Activated CD8-positive, alpha-beta memory T cell treated with anti-CD3 and anti-CD28 coated beads, Interleukin-2, amount 50 U/mL, for 48 hours (primary cell): ENCODE data around the gene HYAL3.
"Not testable (repeated sequence)": the region's sequence is repeated elsewhere in the genome, so short reads cannot be mapped to it uniquely, and the experiment has no call there.

ENCODE experiments used
- DNase-seq: peaks from one replicate; pipeline ENCODE4 v3.0.0-alpha.2; 2020

The HYAL3 gene

DNA sequence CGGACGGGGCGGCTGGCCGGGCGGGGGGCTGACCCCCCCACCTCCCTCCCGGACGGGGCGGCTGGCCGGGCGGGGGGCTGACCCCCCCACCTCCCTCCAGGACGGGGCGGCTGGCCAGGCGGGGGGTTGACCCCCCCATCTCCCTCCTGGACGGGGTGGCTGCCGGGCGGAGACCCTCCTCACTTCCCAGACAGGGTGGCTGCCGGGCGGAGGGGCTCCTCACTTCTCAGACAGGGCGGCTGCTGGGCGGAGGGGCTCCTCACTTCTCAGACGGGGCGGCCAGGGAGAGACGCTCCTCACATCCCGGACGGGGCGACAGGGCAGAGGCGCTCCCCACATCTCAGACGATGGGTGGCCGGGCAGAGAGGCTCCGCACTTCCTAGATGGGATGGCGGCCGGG lies 12.8 kb upstream of the HYAL3 start:
- not testable (repeated sequence) for DNase-seq

DNA sequence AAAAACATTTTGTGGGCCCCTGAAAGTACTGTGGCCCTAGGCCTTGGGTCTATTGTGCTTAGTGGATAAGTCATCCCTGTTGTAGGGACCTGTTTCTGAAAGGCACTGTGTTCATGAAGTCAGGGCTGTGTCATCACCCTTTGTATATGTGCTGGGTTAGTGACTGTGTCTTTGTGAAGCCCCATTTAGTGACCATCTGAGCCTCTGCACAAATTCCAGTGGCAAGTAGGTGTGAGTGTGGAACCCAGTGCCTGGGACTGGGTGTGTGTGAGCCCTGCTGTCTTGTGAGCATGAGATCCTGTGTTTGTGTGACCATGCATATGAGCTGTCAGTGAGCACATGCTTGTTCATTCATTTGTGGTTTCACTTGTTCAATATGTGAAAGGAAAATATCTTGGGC lies 5.4 kb upstream of the HYAL3 start:
- no peak for DNase-seq

GRCh38 chr3:50303013-50303815 lies 4.0 kb upstream of the HYAL3 start, which contains the start of gene HYAL1:
Gene HYAL1 (minus strand): TSS chr3:50303574. CDS start chr3:50302956, 618 bp downstream.
- DNase-seq, result no peak

- no peak for DNase-seq
These were observed 3.1 kb upstream of the HYAL3 start for GRCh38 chr3:50302095-50303012.

DNA sequence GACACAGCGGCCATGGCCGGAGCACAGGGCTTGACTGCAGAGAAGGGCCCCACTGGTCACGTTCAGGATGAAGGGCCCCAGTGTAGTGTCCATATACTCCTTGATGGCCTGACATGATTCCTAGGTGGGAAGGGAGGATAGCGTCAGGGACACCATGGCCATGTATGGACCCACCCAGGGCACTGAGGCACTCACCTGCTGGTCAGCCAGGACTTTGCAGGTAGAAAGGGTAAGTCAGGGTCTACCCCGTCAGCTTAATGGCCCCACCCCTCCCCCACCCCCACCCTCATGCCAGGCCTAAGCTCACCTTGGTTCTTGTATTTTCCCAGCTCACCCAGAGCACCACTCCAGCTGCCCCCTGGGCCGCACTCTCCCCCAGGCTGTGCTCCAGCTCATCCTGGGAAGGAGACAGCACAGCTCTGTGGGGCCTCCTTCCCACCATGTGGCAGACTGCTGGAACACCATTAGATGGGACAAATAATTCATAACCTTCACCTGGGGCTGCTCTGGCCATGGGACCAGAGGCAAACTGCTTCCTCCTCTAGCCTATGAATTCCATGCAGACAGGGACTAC lies 1.6 kb upstream of the HYAL3 start:
- no peak for DNase-seq

GRCh38 chr3:50299929-50300680 lies 900 bp upstream of the HYAL3 start:
- DNase-seq, result no peak

DNA sequence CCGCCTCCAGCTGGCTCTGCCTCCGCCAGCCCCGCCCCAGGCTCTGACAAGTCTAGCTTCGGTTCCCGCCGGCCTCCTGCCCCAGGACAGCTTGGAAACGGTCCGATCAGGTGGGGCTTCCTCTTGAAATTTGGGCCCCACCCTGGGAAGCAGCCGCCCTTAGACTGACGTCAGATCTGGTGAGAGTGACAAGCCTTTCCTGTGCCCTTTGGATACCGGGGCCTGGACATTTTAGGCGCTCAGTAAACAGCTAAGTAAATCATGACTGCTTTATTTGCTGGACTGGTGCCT lies 378 bp upstream of the HYAL3 start:
- no peak for DNase-seq

GRCh38 chr3:50297896-50298725 lies 1.1 kb downstream of the HYAL3 start:
- DNase-seq, result no peak

- DNase-seq, result no peak
These were observed 1.8 kb downstream of the HYAL3 start for GRCh38 chr3:50297384-50297775.

DNA sequence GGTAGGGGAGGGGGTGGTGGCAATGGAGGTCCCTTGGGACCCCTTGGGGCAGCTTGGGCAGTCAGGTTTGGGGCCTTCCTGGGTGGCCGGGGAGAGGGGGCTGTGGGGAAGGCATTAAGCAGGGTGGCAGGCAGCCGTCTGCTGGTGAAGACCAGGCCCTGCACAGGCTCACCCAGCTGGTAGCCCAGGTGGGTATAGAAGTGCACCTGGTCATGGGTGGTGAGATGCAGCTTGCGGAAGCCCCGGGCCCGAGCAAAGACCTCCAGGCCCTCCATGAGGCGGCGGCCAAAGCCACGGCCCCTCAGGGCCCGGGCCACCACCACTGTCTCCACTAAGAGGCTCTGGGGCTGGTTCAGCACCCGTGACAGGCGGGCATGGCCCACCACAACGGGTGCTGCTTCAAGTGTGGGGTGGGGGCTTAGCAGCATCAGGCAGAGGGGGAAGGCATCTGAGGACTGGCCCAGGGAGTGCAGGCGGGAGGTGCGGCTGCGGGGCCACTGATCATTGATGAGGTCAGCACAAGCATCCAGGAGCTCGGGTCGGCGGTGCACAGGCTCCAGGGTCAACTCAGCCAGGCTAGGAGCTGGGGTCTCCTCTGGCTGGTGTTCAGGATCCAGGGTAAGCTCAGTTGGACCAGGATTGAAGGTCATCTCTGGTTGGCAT lies 2.4 kb downstream of the HYAL3 start:
- DNase-seq, result no peak

- DNase-seq, result no peak
These were observed 3.4 kb downstream of the HYAL3 start for GRCh38 chr3:50295553-50296431.

DNA sequence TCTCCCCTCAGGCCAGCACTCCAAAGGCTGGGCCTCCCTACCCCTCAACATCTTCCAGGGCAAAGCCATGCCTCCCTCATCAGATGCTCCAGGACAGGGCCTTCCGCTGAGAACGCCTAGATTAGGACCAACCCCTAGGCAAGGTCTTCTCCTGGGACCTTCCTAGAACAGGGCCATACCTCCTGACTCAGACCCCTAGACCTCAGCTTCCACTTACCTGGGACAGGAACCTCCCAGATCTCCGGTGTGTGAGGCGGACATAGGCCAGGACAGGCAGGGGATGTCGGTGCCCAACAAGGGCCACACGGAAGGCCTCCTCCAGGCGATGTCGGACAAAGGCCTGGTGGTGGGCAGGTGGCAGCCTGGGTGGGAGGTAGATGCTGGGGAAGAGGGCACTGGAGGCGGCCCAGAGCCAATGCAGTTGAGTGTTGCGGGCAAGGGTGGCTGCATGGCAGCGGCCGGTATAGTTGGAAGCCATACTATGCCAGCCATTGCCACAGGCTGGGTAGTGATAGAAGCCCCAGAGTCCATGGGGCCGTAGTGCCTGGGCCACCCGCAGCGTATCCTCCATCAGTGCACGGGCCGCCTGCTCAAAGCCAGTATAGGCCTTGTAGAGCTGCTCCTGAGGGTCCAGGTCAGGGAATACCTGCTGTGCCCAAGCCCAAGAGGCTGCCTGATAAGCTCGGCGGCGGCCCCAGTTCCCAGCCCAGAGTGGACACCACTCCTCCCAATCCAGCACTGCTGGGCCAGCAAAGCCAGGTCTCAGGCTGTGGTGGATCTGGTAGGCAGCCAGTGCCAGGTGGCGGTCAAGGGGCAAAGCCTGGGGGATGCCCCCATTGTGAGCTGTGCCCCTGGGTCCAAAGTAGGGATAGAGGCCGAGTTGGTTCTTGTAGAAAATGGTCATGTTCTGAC lies 4.5 kb downstream of the HYAL3 start:
- no peak for DNase-seq

- DNase-seq, result no peak
These were observed 5.1 kb downstream of the HYAL3 start for GRCh38 chr3:50294089-50294488.

- DNase-seq, result no peak
These were observed 6.0 kb downstream of the HYAL3 start for GRCh38 chr3:50293079-50293801.

- peak; percentile 95 for DNase-seq
These were observed 6.8 kb downstream of the HYAL3 start, which contains the start of gene IFRD2 for GRCh38 chr3:50292159-50293078. Gene IFRD2 (minus strand): TSS chr3:50292429. CDS start chr3:50292274, 155 bp downstream.

DNA sequence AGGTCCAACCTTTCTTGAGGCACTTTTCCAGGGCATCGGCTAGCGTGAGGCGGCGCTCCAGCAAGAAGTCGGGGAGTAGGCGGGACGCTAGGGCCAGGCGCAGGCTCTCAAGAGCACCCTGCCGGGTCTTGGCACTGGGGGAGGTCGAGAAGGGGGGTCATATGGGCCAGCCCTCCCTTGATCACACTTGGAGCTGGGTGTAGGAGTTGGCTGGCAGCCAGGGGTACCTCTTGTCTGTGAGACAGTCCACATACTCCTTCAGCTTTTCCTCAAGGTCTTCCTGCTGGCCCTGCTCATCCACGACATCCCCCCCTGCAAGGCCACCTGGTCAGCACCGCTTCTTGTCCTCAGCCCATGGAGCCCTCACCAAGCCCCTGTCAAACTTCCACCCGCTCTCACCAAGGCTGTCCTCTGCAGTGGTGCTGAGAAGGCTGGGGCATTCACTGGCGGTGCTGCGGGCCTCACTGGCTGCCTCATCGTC lies 9.0 kb downstream of the HYAL3 start:
- no peak for DNase-seq

GRCh38 chr3:50289130-50289529 lies 10.1 kb downstream of the HYAL3 start:
- no peak for DNase-seq
